ENCODE data around the gene CROCC2. TPM values are rescaled to one million over a fixed set of nuclear protein-coding genes. Genes with fewer than 3 reads are reported as not detected.

CROCC2 gene
- polyA plus RNA-seq, 2 of the 4 experiments (the other 2 are of a cell fraction), result not detected

DNA sequence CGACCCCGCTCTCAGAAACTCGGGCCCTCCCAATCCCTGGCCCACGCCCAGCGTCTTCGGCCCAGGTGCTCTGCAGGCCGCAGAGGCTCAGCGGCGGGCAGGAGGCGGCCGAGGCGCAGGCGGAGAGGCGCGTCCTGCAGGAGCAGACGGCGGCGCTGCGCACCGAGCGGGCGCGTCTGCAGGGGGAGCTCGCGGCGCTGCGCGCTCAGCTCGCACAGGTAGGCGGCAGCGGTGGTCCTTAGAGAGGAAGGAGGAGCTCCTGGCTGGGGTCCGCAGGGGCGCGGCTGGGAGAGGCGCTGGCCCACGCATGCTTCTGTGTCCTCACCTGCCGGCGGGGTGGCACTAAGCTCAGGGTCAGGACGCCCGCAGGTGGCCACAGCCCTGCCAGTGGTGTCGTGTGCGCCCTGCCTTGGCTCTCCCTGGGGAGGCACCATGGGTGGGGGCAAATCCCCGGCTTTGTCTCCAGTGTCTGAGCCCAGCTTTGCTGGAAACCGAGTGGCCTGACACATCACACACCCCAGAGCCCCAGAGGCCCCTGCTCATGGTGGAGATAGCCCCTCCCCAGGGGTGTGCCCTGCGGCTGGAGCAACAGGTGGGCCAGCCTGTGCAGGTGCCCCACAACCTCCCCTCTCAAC lies 77.3 kb downstream of the CROCC2 start (continued):
- TF ChIP-seq, protein P1, sequence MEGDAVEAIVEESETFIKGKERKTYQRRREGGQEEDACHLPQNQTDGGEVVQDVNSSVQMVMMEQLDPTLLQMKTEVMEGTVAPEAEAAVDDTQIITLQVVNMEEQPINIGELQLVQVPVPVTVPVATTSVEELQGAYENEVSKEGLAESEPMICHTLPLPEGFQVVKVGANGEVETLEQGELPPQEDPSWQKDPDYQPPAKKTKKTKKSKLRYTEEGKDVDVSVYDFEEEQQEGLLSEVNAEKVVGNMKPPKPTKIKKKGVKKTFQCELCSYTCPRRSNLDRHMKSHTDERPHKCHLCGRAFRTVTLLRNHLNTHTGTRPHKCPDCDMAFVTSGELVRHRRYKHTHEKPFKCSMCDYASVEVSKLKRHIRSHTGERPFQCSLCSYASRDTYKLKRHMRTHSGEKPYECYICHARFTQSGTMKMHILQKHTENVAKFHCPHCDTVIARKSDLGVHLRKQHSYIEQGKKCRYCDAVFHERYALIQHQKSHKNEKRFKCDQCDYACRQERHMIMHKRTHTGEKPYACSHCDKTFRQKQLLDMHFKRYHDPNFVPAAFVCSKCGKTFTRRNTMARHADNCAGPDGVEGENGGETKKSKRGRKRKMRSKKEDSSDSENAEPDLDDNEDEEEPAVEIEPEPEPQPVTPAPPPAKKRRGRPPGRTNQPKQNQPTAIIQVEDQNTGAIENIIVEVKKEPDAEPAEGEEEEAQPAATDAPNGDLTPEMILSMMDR (IDR thresholded peaks at IDR 0.05), result peak; percentile 64
- peak in 1 of 2 experiments; percentile 45; a peak in 3 of 5 replicates for TF ChIP-seq RAD21 (conservative IDR thresholded peaks at IDR 0.05 in 1 of 2, IDR thresholded peaks at IDR 0.05 in 1 of 2)
- TF ChIP-seq, protein P2, sequence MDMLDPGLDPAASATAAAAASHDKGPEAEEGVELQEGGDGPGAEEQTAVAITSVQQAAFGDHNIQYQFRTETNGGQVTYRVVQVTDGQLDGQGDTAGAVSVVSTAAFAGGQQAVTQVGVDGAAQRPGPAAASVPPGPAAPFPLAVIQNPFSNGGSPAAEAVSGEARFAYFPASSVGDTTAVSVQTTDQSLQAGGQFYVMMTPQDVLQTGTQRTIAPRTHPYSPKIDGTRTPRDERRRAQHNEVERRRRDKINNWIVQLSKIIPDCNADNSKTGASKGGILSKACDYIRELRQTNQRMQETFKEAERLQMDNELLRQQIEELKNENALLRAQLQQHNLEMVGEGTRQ (IDR thresholded peaks at IDR 0.05), result no peak
- TF ChIP-seq, protein P3, sequence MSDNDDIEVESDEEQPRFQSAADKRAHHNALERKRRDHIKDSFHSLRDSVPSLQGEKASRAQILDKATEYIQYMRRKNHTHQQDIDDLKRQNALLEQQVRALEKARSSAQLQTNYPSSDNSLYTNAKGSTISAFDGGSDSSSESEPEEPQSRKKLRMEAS (IDR thresholded peaks at IDR 0.05), result no peak

DNA sequence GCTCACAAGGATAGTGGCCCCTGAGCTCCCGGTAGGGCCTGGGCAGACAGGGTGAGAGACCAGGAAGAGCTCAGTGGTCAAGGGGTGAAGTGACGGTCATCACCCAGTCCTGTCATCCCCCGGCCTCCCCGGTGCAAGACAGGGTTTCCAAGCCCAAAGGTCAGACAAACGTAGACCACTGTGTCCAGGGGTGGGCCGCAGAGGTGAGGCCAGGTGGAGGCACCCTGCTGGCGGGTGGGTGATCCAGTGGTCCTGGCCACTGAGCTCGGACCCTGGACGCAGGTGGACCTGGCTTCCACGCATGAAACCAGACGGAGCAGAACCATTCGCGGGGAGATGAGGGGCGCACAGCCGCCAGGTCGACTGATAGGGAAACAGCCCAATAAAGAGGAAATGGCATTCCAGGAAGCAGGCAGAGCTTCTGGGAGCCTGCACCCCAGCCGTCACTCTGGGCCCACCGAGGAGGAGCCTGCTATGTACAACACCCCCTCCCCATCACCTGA lies 77.9 kb downstream of the CROCC2 start:
- DNase-seq (ENCODE audit: low read depth in 1 of 2, low spot score in 1 of 2) (peak in 1 of 2 experiments; percentile 23), FAIRE-seq (no peak), ATAC-seq (peak; percentile 28 to 33; a peak in 5 of 6 replicates)
- Histone ChIP-seq H3K27ac (no peak overlapping the region), H3K4me3 (no peak overlapping the region), H3K4me1 (peaks cover 27% of the 10 kb centered on the region), H3K9me3 (no peaks in the 10 kb centered on the region), H3K4me2 (peak overlapping the region; percentile 82; the same call in 2 of the 3 replicates)
- 51% methylated on average over 17 of the region's 18 CpGs for whole genome bisulfite sequencing (ENCODE audit: missing lambda C conversion rate)
- POLR2A ChIA-PET, result no interaction called here
- CTCF ChIA-PET, result interaction anchor here (0.6 to 2.3 kb wide), 24 partner anchors 8 to 490 kb away, joined by 3 to 17 read pairs (median 4); no protein-coding TSS in a partner anchor
- TF ChIP-seq CBX2 (IDR thresholded peaks at IDR 0.05; ENCODE audit: borderline replicate concordance, low read depth) (no peak), KDM1A (IDR thresholded peaks at IDR 0.05; ENCODE audit: low read depth) (no peak), HDAC2 (IDR thresholded peaks at IDR 0.05) (no peak)
- TF ChIP-seq, protein P4, sequence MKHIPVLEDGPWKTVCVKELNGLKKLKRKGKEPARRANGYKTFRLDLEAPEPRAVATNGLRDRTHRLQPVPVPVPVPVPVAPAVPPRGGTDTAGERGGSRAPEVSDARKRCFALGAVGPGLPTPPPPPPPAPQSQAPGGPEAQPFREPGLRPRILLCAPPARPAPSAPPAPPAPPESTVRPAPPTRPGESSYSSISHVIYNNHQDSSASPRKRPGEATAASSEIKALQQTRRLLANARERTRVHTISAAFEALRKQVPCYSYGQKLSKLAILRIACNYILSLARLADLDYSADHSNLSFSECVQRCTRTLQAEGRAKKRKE (CRISPR knock-in tag; IDR thresholded peaks at IDR 0.05; ENCODE audit: low read depth), result no peak

DNA sequence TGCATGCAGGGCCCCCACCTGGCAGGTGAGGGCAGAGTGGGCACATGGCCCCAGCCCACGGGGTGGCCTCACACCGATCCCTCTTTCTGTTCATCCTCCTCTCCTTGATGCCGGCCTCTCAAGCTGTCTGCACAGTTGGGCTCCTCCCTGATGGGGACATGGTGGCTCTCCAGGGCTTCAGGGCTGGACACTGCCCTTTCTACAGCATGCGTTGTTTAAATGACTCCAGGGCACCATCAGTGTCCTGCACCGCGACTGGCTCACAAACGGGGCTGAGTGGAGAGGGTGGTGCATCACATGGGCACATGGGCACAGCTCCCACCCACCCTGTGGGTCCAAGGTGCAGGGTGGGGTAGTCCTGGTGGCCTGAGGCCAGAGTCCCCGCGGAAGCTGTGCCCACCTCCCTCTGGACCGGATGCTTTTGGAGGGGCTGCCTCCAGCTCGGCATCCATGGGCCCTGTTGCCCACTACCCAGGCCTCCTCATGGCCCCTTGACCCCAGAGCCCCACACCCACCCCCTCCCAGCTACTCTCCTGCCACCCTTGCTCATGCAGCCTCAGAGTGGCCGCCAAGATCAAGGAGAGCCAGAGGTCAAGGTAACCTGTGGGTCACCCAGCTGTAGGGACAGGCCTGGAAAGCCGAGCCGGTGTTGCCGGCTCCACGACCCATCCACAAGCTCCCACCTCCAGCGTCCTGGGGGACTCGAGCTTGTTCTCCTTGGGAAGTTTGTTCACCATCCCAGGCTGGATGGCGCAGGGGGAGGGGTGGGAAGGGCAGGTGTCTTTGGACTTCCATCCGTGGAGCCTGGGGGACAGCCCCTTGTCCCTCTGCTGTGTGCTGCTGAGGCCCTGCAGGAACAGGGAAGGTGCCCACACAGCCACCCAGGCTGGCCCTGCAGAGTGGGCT lies 80.0 kb downstream of the CROCC2 start:
- ChIA-PET POLR2A (no interaction called here), CTCF (interaction anchor here (1.0 to 3.1 kb wide), 3 partner anchors 28 to 135 kb away, joined by 3 to 27 read pairs (median 3); no protein-coding TSS in a partner anchor)
- peak overlapping the region; percentile 67 for H3K4me2 ChIP-seq
- WGBS (ENCODE audit: missing lambda C conversion rate), result 57% methylated on average over 12 of the region's 20 CpGs
- no peak for DNase-seq (ENCODE audit: low read depth in 1 of 2, low spot score in 1 of 2)
- H3K4me1 ChIP-seq, result peaks cover 28% of the 10 kb centered on the region
- no peak for ATAC-seq
- H3K27ac ChIP-seq, result peak overlapping the region; percentile 48 to 80
- no peaks in the 10 kb centered on the region for H3K9me3 ChIP-seq
- H3K4me3 ChIP-seq, result no peak overlapping the region
- no peak for FAIRE-seq
- TF ChIP-seq RCOR1 (IDR thresholded peaks at IDR 0.05; ENCODE audit: low read depth, low read length), result no peak
- TF ChIP-seq, protein P5, sequence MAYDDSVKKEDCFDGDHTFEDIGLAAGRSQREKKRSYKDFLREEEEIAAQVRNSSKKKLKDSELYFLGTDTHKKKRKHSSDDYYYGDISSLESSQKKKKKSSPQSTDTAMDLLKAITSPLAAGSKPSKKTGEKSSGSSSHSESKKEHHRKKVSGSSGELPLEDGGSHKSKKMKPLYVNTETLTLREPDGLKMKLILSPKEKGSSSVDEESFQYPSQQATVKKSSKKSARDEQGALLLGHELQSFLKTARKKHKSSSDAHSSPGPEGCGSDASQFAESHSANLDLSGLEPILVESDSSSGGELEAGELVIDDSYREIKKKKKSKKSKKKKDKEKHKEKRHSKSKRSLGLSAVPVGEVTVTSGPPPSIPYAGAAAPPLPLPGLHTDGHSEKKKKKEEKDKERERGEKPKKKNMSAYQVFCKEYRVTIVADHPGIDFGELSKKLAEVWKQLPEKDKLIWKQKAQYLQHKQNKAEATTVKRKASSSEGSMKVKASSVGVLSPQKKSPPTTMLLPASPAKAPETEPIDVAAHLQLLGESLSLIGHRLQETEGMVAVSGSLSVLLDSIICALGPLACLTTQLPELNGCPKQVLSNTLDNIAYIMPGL (CRISPR knock-in tag; IDR thresholded peaks at IDR 0.05; ENCODE audit: borderline replicate concordance), result no peak
- TF ChIP-seq KDM5A (IDR thresholded peaks at IDR 0.05), result no peak
- TF ChIP-seq GATA3 (IDR thresholded peaks at IDR 0.05; ENCODE audit: borderline replicate concordance), result no peak
- TF ChIP-seq HEYL (CRISPR knock-in tag; IDR thresholded peaks at IDR 0.05), result no peak
- no peak for TF ChIP-seq CEBPB (IDR thresholded peaks at IDR 0.05)
- TF ChIP-seq HOXB13 (CRISPR knock-in tag; IDR thresholded peaks at IDR 0.05; ENCODE audit: low read depth), result no peak
- TF ChIP-seq RNF2 (IDR thresholded peaks at IDR 0.05; ENCODE audit: borderline replicate concordance, low read depth), result no peak
- no peak for TF ChIP-seq NFE2L2 (conservative IDR thresholded peaks at IDR 0.05; ENCODE audit: low read length)
- TF ChIP-seq, protein P6, sequence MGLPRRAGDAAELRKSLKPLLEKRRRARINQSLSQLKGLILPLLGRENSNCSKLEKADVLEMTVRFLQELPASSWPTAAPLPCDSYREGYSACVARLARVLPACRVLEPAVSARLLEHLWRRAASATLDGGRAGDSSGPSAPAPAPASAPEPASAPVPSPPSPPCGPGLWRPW (IDR thresholded peaks at IDR 0.05), result no peak
- TF ChIP-seq, protein P7, sequence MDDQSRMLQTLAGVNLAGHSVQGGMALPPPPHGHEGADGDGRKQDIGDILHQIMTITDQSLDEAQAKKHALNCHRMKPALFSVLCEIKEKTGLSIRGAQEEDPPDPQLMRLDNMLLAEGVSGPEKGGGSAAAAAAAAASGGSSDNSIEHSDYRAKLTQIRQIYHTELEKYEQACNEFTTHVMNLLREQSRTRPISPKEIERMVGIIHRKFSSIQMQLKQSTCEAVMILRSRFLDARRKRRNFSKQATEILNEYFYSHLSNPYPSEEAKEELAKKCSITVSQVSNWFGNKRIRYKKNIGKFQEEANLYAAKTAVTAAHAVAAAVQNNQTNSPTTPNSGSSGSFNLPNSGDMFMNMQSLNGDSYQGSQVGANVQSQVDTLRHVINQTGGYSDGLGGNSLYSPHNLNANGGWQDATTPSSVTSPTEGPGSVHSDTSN (IDR thresholded peaks at IDR 0.05), result no peak
- no peak for TF ChIP-seq MAZ (IDR thresholded peaks at IDR 0.05; ENCODE audit: borderline replicate concordance, low read depth, low read length)
- TF ChIP-seq, protein P1 (IDR thresholded peaks at IDR 0.05), result no peak
- TF ChIP-seq TP53 (CRISPR knock-in tag; IDR thresholded peaks at IDR 0.05), result no peak
- TF ChIP-seq KDM1A (IDR thresholded peaks at IDR 0.05; ENCODE audit: low read depth), result no peak
